Measurements from ENCODE around the gene SBF2. TPM values are rescaled to one million over a fixed set of nuclear protein-coding genes. Genes with fewer than 3 reads are reported as not detected.
A peak's percentile ranks its signal among the peaks of the same experiment; 100 is the strongest.

The SBF2 gene
- total and polyA plus RNA-seq, 9 of the 15 experiments (the other 6 are each of a cell fraction or from before 2014, with no cell fraction given), result 0.80 to 9.5 (median 5.0) TPM

GRCh38 chr11:10208131-10208575, 85.9 kb downstream of the SBF2 start (continued):
- TF ChIP-seq, protein P1, sequence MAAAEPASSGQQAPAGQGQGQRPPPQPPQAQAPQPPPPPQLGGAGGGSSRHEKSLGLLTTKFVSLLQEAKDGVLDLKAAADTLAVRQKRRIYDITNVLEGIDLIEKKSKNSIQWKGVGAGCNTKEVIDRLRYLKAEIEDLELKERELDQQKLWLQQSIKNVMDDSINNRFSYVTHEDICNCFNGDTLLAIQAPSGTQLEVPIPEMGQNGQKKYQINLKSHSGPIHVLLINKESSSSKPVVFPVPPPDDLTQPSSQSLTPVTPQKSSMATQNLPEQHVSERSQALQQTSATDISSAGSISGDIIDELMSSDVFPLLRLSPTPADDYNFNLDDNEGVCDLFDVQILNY (CRISPR knock-in tag; IDR thresholded peaks at IDR 0.05), result no peak
- TF ChIP-seq CXXC5 (CRISPR knock-in tag; IDR thresholded peaks at IDR 0.05) (no peak), RBM25 (IDR thresholded peaks at IDR 0.05; ENCODE audit: low read depth, low read length, severe bottlenecking) (no peak), GABPB1 (CRISPR knock-in tag; IDR thresholded peaks at IDR 0.05) (no peak), MXI1 (IDR thresholded peaks at IDR 0.05; ENCODE audit: low read depth, low read length) (no peak), ID3 (CRISPR knock-in tag; IDR thresholded peaks at IDR 0.05) (no peak), ID3 (tag; IDR thresholded peaks at IDR 0.05) (no peak), TEAD4 (IDR thresholded peaks at IDR 0.05; ENCODE audit: low read length) (no peak), TEAD4 (CRISPR knock-in tag; IDR thresholded peaks at IDR 0.05; ENCODE audit: borderline replicate concordance) (no peak), ZNF384 (IDR thresholded peaks at IDR 0.05; ENCODE audit: low read depth, low read length) (no peak), SNIP1 (IDR thresholded peaks at IDR 0.05; ENCODE audit: low read depth) (no peak), FOXJ2 (tag; IDR thresholded peaks at IDR 0.05) (no peak), TSC22D4 (tag; IDR thresholded peaks at IDR 0.05) (no peak), ZFP30 (CRISPR knock-in tag; IDR thresholded peaks at IDR 0.05; ENCODE audit: borderline replicate concordance) (no peak), FOXA1 (IDR thresholded peaks at IDR 0.05; ENCODE audit: borderline replicate concordance) (no peak)
- TF ChIP-seq, protein P2, sequence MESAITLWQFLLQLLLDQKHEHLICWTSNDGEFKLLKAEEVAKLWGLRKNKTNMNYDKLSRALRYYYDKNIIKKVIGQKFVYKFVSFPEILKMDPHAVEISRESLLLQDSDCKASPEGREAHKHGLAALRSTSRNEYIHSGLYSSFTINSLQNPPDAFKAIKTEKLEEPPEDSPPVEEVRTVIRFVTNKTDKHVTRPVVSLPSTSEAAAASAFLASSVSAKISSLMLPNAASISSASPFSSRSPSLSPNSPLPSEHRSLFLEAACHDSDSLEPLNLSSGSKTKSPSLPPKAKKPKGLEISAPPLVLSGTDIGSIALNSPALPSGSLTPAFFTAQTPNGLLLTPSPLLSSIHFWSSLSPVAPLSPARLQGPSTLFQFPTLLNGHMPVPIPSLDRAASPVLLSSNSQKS (CRISPR knock-in tag; IDR thresholded peaks at IDR 0.05), result no peak
- TF ChIP-seq, protein P3, sequence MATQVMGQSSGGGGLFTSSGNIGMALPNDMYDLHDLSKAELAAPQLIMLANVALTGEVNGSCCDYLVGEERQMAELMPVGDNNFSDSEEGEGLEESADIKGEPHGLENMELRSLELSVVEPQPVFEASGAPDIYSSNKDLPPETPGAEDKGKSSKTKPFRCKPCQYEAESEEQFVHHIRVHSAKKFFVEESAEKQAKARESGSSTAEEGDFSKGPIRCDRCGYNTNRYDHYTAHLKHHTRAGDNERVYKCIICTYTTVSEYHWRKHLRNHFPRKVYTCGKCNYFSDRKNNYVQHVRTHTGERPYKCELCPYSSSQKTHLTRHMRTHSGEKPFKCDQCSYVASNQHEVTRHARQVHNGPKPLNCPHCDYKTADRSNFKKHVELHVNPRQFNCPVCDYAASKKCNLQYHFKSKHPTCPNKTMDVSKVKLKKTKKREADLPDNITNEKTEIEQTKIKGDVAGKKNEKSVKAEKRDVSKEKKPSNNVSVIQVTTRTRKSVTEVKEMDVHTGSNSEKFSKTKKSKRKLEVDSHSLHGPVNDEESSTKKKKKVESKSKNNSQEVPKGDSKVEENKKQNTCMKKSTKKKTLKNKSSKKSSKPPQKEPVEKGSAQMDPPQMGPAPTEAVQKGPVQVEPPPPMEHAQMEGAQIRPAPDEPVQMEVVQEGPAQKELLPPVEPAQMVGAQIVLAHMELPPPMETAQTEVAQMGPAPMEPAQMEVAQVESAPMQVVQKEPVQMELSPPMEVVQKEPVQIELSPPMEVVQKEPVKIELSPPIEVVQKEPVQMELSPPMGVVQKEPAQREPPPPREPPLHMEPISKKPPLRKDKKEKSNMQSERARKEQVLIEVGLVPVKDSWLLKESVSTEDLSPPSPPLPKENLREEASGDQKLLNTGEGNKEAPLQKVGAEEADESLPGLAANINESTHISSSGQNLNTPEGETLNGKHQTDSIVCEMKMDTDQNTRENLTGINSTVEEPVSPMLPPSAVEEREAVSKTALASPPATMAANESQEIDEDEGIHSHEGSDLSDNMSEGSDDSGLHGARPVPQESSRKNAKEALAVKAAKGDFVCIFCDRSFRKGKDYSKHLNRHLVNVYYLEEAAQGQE (IDR thresholded peaks at IDR 0.05; ENCODE audit: borderline replicate concordance), result peak; percentile 49; the same call in 1 of the 2 replicates
- TF ChIP-seq, protein P3 (CRISPR knock-in tag; IDR thresholded peaks at IDR 0.05; ENCODE audit: low read depth), result no peak
- TF ChIP-seq, protein P4, sequence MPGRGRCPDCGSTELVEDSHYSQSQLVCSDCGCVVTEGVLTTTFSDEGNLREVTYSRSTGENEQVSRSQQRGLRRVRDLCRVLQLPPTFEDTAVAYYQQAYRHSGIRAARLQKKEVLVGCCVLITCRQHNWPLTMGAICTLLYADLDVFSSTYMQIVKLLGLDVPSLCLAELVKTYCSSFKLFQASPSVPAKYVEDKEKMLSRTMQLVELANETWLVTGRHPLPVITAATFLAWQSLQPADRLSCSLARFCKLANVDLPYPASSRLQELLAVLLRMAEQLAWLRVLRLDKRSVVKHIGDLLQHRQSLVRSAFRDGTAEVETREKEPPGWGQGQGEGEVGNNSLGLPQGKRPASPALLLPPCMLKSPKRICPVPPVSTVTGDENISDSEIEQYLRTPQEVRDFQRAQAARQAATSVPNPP (IDR thresholded peaks at IDR 0.05; ENCODE audit: borderline replicate concordance, insufficient read depth, insufficient read length), result no peak
